ENCODE measurements around the gene TNFRSF1A.

- TF ChIP-seq CTCF (IDR thresholded peaks at IDR 0.05): no peak
- TF ChIP-seq POLR2A (IDR thresholded peaks at IDR 0.05): no peak
These were observed 22.1 kb upstream of the TNFRSF1A start for GRCh38 chr12:6364044-6364374.
